GM21717 (cell line): Measurements from ENCODE around the gene SNCG.
"Not testable (repeated sequence)": the region's sequence is repeated elsewhere in the genome, so short reads cannot be mapped to it uniquely, and the experiment has no call there.

Experiments used
- ATAC-seq: cut with Tn5 transposase; IDR thresholded peaks from one replicate; pipeline ENCODE4 v1.9.1; 2021; ENCODE audit warnings: mild to moderate bottlenecking, moderate library complexity; ENCODE audit not compliant: unreplicated experiment

The SNCG gene

GRCh38 chr10:86974484-86974883 lies 16.1 kb downstream of the SNCG start:
- ATAC-seq: no peak

GRCh38 chr10:86976362-86977056 lies 18.1 kb downstream of the SNCG start:
- ATAC-seq: no peak

DNA sequence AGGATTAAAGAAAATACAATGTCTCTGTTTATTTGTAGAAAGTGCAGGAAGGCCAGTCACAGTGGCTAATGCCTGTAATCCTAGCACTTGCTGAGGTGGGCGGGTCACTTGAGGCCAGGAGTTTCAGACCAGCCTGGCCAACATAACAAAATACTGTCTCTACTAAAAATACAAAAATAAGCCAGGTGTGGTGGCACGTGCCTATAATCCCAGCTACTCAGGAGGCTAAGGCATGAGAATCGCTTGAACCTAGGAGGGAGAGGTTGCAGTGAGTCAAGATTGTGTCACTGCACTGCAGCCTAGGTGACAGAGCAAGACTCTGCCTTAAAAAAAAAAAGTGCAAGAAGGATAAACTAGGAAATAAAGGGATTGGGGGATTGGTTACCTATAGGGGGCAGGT lies 20.1 kb downstream of the SNCG start:
- not testable (repeated sequence) for ATAC-seq

GRCh38 chr10:86979296-86979818 lies 21.0 kb downstream of the SNCG start:
- ATAC-seq: no peak

- ATAC-seq: no peak
Observed at GRCh38 chr10:86979977-86980448, 21.6 kb downstream of the SNCG start.

DNA sequence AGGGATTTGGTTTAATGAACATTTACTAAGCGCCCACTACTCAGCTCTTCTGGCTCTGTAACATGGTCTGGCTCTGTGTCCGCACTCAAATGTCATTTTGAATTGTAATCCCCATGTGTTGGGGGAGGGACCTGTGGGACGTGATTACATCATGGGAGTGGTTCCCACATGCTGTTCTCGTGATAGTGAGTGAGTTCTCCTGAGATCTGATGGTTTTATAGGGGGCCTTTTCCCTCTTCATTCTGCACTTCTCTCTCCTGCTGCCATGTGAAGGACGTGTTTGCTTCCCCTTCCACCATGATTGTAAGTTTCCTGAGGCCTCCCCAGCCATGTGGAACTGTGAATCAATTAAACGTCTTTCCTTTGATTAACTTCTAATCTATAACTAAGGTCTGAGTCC lies 22.6 kb downstream of the SNCG start:
- ATAC-seq: not testable (repeated sequence)

GRCh38 chr10:86981716-86982115 lies 23.3 kb downstream of the SNCG start:
- ATAC-seq: no peak

- not testable (repeated sequence) for ATAC-seq
Observed at GRCh38 chr10:86984498-86984897, 26.1 kb downstream of the SNCG start.

DNA sequence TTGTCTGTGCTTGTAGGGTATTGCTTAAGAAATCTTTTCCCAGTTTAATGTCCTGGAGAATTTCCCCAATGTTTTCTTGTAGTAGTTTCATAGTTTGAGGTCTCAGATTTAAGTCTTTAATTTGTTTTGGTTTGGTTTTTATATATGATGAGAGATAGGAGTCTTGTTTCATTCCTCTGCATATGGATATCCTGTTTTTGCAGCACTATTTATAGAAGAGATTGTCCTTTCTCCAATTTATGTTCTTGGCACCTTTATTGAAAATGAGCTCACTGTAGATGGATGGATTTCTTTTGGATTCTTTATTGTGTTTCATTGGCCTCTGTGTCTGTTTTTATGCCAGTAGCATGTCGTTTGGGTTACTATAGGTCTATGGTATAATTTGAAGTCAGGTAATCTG lies 30.1 kb downstream of the SNCG start:
- no peak for ATAC-seq

DNA sequence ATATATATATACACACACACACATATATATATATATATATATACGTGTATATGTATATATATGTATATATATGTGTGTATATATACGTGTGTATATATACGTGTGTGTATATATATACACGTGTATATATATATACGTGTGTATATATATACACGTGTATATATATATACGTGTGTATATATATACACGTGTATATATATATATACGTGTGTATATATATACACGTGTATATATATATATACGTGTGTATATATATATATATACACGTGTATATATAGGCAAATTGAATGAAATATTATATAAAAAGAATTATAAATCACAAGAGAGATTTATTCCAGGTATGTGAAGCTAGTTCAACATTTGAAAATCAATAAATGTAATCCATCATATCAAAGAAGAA lies 33.0 kb downstream of the SNCG start:
- not testable (repeated sequence) for ATAC-seq

DNA sequence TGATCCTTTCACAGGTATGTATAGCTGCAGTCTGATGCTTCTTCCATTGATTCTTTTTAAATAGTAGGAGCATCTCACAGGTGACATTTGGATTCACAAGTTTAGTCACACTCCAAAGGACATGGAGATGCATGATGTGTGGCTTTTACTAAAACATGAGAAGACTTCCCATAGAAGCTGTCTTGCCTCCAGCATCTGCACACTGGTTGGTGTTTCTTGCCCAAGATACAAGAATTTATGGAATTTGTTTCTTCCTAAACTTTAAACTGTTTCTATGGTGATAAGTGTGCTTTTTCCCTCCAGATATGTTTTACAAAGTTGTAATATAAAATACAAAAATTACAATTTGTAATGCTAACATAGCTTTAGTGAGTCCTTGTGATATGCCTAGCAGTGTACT lies 34.1 kb downstream of the SNCG start:
- no peak for ATAC-seq

DNA sequence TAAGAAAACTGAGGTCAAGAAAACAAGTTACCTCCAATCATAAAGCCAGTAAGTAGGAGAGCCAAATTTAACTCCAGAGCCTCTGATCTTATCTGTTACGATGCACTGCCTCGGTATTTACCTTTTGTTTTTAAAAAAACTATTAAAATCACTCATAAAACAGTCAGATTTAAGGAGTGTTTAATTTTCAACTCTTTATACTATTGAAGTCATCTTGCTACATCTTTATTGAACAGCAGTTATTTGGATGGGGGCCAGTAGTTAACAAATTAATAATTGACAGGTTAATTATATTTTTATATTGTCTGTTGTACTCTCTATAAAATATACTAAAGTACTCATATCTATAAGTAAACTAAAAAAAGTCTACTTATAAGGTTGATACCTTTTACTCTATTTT lies 34.5 kb downstream of the SNCG start:
- ATAC-seq: no peak

DNA sequence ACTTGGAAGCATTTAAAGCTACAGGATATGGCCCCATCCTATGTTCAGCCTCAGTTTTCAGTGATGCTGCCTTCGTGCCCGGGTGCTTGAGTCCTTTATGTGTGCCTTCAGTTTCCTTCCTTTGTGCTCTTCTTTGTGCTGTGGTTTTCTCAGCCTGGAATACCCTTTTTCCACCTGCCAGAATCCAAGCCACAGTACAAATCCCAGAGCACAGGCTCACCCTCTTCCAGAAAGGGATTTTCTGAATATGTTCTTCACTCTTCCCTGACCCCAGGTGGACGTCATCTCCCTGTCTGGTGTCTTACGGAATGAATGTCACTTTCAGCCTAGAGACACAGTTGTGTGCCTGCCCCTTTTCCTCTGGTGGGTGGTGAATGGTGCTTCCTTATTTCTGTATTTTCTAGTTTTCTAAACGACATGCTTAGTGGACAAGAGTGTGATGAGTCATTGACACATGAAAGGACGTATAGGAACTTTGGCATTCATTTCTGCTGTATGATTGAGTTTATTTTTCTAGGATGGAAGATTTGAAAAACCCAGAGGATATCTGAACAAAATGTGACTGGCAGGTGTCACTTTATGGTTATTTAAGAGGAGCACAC lies 41.5 kb downstream of the SNCG start:
- not testable (repeated sequence) for ATAC-seq

DNA sequence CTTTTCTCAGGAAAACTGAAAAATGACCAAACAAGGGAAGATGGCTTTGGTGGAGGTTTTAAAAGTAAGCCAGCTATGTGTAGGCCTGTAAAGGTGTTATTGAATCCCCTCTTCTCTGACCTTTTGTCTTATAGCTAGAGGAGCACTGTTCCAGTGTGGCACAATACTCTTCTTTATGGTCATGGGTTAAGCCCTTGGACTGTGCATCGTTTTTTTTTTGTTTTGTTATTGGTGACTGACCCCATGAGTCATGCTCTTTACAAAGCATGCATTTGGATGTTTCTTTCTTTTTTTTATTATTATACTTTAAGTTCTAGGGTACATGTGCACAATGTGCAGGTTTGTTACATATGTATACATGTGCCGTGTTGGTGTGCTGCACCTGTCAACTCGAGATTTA lies 42.1 kb downstream of the SNCG start:
- ATAC-seq: no peak

- not testable (repeated sequence) for ATAC-seq
Observed at GRCh38 chr10:87007124-87007523, 48.7 kb downstream of the SNCG start.

GRCh38 chr10:87007674-87008073 lies 49.3 kb downstream of the SNCG start:
- not testable (repeated sequence) for ATAC-seq

GRCh38 chr10:87008303-87008702 lies 49.9 kb downstream of the SNCG start:
- ATAC-seq: not testable (repeated sequence)

DNA sequence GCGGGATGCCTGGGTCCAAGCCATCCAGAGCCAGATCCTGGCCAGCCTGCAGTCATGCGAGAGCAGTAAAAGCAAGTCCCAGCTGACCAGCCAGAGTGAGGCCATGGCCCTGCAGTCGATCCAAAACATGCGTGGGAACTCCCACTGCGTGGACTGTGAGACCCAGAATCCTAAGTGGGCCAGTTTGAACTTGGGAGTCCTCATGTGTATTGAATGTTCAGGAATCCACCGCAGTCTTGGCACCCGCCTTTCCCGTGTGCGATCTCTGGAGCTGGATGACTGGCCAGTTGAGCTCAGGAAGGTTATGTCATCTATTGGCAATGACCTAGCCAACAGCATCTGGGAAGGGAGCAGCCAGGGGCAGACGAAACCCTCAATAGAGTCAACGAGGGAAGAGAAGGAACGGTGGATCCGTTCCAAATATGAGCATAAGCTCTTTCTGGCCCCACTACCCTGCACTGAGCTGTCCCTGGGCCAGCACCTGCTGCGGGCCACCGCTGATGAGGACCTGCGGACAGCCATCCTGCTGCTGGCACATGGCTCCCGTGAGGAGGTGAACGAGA lies 50.8 kb downstream of the SNCG start:
- ATAC-seq: not testable (repeated sequence)
